Measurements from ENCODE around the gene KCNMA1. TPM values are rescaled to one million over a fixed set of nuclear protein-coding genes. Genes with fewer than 3 reads are reported as not detected.
A peak's percentile ranks its signal among the peaks of the same experiment; 100 is the strongest.

The KCNMA1 gene
- total RNA-seq, 1 donor from 2014 or later = 87.6 TPM

DNA sequence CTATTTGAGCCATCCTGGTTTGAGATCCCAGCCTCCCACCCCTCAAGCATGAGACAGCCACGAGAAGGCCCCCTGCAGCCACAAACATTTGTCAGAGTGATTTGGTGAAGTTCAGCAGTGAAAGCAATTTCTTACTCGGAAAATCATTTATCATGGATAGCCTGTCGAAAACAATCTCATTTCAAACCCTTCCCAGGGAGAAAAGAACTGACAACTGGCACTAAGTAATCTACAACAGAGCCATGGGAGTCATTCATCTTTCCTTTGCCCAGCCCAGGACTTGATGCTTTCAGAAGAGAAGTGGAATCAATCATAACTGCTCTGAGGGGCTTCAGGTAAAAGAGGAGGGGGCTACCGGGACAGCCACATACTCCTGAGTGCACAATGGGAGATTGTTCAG, 411.2 kb downstream of the KCNMA1 start:
- DNase-seq (ENCODE audit: low spot score) = no peak
- H3K9me3 Mint-ChIP-seq (ENCODE audit: low read depth) = no peaks in the 10 kb centered on the region
- no peaks in the 10 kb centered on the region for H3K36me3 Mint-ChIP-seq (ENCODE audit: low read depth)
- TF ChIP-seq, protein P1, sequence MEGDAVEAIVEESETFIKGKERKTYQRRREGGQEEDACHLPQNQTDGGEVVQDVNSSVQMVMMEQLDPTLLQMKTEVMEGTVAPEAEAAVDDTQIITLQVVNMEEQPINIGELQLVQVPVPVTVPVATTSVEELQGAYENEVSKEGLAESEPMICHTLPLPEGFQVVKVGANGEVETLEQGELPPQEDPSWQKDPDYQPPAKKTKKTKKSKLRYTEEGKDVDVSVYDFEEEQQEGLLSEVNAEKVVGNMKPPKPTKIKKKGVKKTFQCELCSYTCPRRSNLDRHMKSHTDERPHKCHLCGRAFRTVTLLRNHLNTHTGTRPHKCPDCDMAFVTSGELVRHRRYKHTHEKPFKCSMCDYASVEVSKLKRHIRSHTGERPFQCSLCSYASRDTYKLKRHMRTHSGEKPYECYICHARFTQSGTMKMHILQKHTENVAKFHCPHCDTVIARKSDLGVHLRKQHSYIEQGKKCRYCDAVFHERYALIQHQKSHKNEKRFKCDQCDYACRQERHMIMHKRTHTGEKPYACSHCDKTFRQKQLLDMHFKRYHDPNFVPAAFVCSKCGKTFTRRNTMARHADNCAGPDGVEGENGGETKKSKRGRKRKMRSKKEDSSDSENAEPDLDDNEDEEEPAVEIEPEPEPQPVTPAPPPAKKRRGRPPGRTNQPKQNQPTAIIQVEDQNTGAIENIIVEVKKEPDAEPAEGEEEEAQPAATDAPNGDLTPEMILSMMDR (IDR thresholded peaks at IDR 0.05) = no peak
- H3K27ac Mint-ChIP-seq (ENCODE audit: unreplicated experiment) = peak overlapping the region; percentile 5
- peaks cover 56% of the 10 kb centered on the region for H3K4me1 Mint-ChIP-seq (ENCODE audit: low read depth)
- H3K27me3 Mint-ChIP-seq (ENCODE audit: low read depth) = no peaks in the 10 kb centered on the region
- H3K4me3 Mint-ChIP-seq (ENCODE audit: unreplicated experiment) = no peak overlapping the region

DNA sequence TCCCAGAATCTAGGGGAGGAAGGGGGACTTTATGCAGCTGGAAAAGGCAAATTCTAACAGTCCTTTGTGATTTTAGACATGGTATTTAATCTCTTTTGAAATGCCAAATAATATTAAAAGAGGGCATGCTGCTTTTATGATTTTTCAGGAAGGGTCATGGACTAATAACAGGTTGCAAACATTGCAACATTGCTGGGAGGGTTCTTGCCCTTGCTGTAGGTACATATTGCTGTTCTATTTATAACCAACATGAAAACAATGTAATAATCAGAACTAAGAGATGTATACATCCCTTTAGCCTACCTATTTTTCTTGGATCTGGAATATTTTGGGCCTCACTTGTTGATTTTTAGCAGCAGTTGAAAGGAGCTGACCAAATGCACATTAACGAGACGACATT, 411.6 kb downstream of the KCNMA1 start:
- Mint-ChIP-seq H3K36me3 (ENCODE audit: low read depth) (no peaks in the 10 kb centered on the region), H3K9me3 (ENCODE audit: low read depth) (no peaks in the 10 kb centered on the region), H3K4me3 (ENCODE audit: unreplicated experiment) (no peak overlapping the region)

DNA sequence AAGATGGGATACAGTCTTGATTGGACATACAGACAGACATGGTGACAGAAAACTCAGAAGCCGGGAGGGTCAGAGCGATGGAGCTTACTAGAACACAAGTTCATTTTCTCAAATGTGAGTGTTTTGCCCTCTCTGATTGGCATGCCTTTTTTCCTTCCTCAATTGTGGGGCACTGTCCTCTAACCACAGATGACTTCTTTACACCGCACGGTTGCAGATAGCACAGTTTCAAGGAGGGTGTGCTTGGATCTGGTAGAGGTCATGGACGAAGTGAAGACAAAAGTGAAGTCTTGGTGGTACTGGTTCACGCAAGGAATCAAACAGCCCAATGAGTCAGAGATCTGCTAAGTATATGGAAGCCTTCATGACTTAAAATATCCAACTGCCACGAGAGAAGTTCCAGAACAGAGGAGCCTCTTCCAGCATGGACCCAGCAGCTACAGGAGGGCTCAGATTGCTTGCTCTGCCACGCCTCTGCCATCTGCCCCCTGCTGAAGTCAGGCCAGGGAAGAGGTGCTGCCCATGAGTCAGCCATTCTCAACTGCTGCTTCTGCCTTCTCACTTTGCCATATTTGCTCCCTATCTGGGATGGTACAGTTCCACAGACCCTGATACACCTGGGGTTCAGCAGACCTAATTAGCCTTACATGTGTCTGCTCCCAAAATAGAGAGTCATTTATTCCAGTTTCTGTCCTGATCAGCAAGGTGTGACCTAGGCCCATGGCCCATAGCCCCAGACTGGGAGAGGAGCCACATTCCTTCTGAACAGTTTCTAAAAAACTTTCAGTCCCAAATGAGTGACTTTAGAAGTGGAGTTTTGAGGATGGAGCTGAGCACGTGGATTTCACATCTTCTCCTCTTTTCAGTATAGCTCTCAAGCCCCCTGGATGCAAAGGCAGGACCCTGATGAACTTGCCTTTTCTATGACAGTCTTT, 413.8 kb downstream of the KCNMA1 start:
- Mint-ChIP-seq H3K4me3 (ENCODE audit: unreplicated experiment) (no peak overlapping the region), H3K27ac (ENCODE audit: unreplicated experiment) (no peak overlapping the region)
- TF ChIP-seq, protein P1 (IDR thresholded peaks at IDR 0.05) = no peak

More for the DNA sequence above, 411.6 kb downstream of the KCNMA1 start:
- TF ChIP-seq, protein P1 (IDR thresholded peaks at IDR 0.05) = no peak
- H3K27ac Mint-ChIP-seq (ENCODE audit: unreplicated experiment) = no peak overlapping the region
- H3K4me1 Mint-ChIP-seq (ENCODE audit: low read depth) = peaks cover 51% of the 10 kb centered on the region
- no peaks in the 10 kb centered on the region for H3K27me3 Mint-ChIP-seq (ENCODE audit: low read depth)
- no peak for DNase-seq (ENCODE audit: low spot score)

DNA sequence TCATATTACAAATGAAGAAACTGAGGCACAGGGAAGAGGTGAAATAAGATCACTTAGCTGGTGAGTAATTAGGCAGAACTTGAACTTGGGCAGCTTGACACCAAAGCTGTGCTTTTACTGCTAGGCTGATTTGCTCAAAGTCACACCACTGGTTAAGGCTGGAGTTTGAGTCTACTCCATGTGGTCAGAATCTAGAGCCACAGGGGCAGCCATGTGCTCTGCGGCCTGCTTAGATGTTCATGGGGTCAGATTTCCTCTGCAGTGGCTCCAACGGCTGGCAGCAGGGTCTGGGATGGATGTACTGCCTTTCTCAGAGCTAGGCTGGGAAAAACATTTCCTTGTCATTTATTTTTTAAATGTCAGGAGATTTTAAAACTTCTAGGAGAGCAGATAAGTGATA, 417.5 kb downstream of the KCNMA1 start:
- Mint-ChIP-seq H3K27me3 (ENCODE audit: low read depth) (no peaks in the 10 kb centered on the region), H3K4me1 (ENCODE audit: low read depth) (peaks cover 15% of the 10 kb centered on the region), H3K36me3 (ENCODE audit: low read depth) (no peaks in the 10 kb centered on the region), H3K27ac (ENCODE audit: unreplicated experiment) (peak overlapping the region; percentile 32), H3K9me3 (ENCODE audit: low read depth) (no peaks in the 10 kb centered on the region), H3K4me3 (ENCODE audit: unreplicated experiment) (no peak overlapping the region)
- DNase-seq (ENCODE audit: low spot score) = no peak
- TF ChIP-seq, protein P1 (IDR thresholded peaks at IDR 0.05) = no peak

More for the DNA sequence above, 413.8 kb downstream of the KCNMA1 start:
- peaks cover 36% of the 10 kb centered on the region for H3K4me1 Mint-ChIP-seq (ENCODE audit: low read depth)
- no peaks in the 10 kb centered on the region for H3K27me3 Mint-ChIP-seq (ENCODE audit: low read depth)
- no peaks in the 10 kb centered on the region for H3K9me3 Mint-ChIP-seq (ENCODE audit: low read depth)
- H3K36me3 Mint-ChIP-seq (ENCODE audit: low read depth) = no peaks in the 10 kb centered on the region
- DNase-seq (ENCODE audit: low spot score) = no peak

DNA sequence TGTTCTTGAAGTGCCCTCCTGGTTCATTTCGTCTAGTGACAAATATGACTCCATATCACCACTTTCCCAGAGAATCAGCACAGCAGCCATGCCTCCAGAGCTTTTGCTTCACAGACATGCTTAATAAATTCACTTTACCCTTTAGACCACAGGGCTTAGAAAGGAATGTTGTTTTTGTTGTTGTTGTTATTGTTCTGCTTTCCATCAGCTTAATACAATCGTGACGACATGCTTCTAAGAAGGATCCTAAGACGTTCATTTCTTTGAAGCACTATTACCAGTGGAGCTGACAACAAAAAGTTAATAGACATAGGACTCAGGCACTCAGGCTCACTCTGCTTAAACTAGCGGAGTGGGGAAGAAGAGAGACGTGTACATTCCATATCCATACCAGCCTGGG, 418.6 kb downstream of the KCNMA1 start:
- no peak for DNase-seq (ENCODE audit: low spot score)
- Mint-ChIP-seq H3K36me3 (ENCODE audit: low read depth) (no peaks in the 10 kb centered on the region), H3K27me3 (ENCODE audit: low read depth) (no peaks in the 10 kb centered on the region), H3K4me1 (ENCODE audit: low read depth) (peaks cover 15% of the 10 kb centered on the region), H3K27ac (ENCODE audit: unreplicated experiment) (no peak overlapping the region), H3K4me3 (ENCODE audit: unreplicated experiment) (no peak overlapping the region), H3K9me3 (ENCODE audit: low read depth) (no peaks in the 10 kb centered on the region)
- TF ChIP-seq, protein P1 (IDR thresholded peaks at IDR 0.05) = no peak

Data from chondrocyte (in vitro differentiated cells).